ENCODE results near the gene EHMT1.
"Not testable (repeated sequence)": the region's sequence is repeated elsewhere in the genome, so short reads cannot be mapped to it uniquely, and the experiment has no call there.

Gene EHMT1

GRCh38 chr9:137837345-137838278 is 218.8 kb downstream of the EHMT1 start:
- no peak for DNase-seq (ENCODE audit: insufficient read length, low spot score)
- no peak for FAIRE-seq

- FAIRE-seq = no peak
Measured at GRCh38 chr9:137838576-137838975, 219.8 kb downstream of the EHMT1 start.

GRCh38 chr9:137843355-137843754 is 224.6 kb downstream of the EHMT1 start:
- FAIRE-seq = no peak
- DNase-seq (ENCODE audit: insufficient read length, low spot score) = no peak

More at GRCh38 chr9:137838576-137838975, 219.8 kb downstream of the EHMT1 start:
- DNase-seq (ENCODE audit: insufficient read length, low spot score) = no peak

GRCh38 chr9:137851516-137852267 is 232.9 kb downstream of the EHMT1 start:
- no peak for DNase-seq (ENCODE audit: insufficient read length, low spot score)
- no peak for FAIRE-seq

- FAIRE-seq (no peak), DNase-seq (ENCODE audit: insufficient read length, low spot score) (no peak)
Measured at GRCh38 chr9:137853392-137853995, 234.7 kb downstream of the EHMT1 start.

GRCh38 chr9:137860361-137860760 is 241.6 kb downstream of the EHMT1 start:
- FAIRE-seq (no peak), DNase-seq (ENCODE audit: insufficient read length, low spot score) (no peak)

- FAIRE-seq = no peak
- DNase-seq (ENCODE audit: insufficient read length, low spot score) = no peak
Measured at GRCh38 chr9:137865581-137866145, 246.9 kb downstream of the EHMT1 start.

GRCh38 chr9:137866226-137867141 is 247.7 kb downstream of the EHMT1 start:
- FAIRE-seq = no peak
- no peak for DNase-seq (ENCODE audit: insufficient read length, low spot score)

- DNase-seq (ENCODE audit: insufficient read length, low spot score) (no peak), FAIRE-seq (no peak)
Measured at GRCh38 chr9:137870432-137870831, 251.6 kb downstream of the EHMT1 start.

GRCh38 chr9:137872296-137872695 is 253.5 kb downstream of the EHMT1 start:
- FAIRE-seq (no peak), DNase-seq (ENCODE audit: insufficient read length, low spot score) (no peak)

GRCh38 chr9:137873408-137873807 is 254.6 kb downstream of the EHMT1 start:
- DNase-seq (ENCODE audit: insufficient read length, low spot score) = no peak
- FAIRE-seq = no peak

- DNase-seq (ENCODE audit: insufficient read length, low spot score) (no peak), FAIRE-seq (no peak)
Measured at GRCh38 chr9:137873858-137874362, 255.1 kb downstream of the EHMT1 start.

GRCh38 chr9:137875354-137875753 is 256.5 kb downstream of the EHMT1 start:
- no peak for FAIRE-seq
- DNase-seq (ENCODE audit: insufficient read length, low spot score) = no peak

- FAIRE-seq (no peak), DNase-seq (ENCODE audit: insufficient read length, low spot score) (no peak)
Measured at GRCh38 chr9:137875846-137876245, 257.0 kb downstream of the EHMT1 start.

- no peak for DNase-seq (ENCODE audit: insufficient read length, low spot score)
- FAIRE-seq = no peak
Measured at GRCh38 chr9:137876269-137876668, 257.5 kb downstream of the EHMT1 start.

- FAIRE-seq (no peak), DNase-seq (ENCODE audit: insufficient read length, low spot score) (no peak)
Measured at GRCh38 chr9:137876781-137877386, 258.1 kb downstream of the EHMT1 start.

- not testable (repeated sequence) for FAIRE-seq; DNase-seq (ENCODE audit: insufficient read length, low spot score)
Measured at GRCh38 chr9:137877506-137878122, 258.8 kb downstream of the EHMT1 start, which contains the start of gene CACNA1B. Gene CACNA1B (plus strand): TSS chr9:137877782. CDS start chr9:137877934, 152 bp downstream.

GRCh38 chr9:137878146-137878941 is 259.5 kb downstream of the EHMT1 start:
- no peak for DNase-seq (ENCODE audit: insufficient read length, low spot score)
- no peak for FAIRE-seq
